Breast epithelium (tissue), 3 donors: ENCODE results near the gene YOD1.

ENCODE experiments used
- CTCF ChIP-seq, 3 donors: fragments of 450-650 bp; IDR thresholded peaks; one replicate each; pipeline ENCODE4 v1.5.1; 2016 to 2017; ENCODE audit warnings: antibody characterized with exemption in 3 of 3, mild to moderate bottlenecking in 3 of 3, moderate library complexity in 3 of 3
- POLR2A ChIP-seq: fragments of 450-650 bp; IDR thresholded peaks from one replicate; pipeline ENCODE4 v1.6.1; 2016; ENCODE audit warnings: antibody characterized with exemption, mild to moderate bottlenecking, moderate library complexity
- POLR2AphosphoS5 ChIP-seq, 3 donors: sonication (generic); formaldehyde crosslinking; IDR thresholded peaks; one replicate each; pipeline ENCODE4 v1.6.1; 2017; ENCODE audit warnings: antibody characterized with exemption in 3 of 3

GRCh38 chr1:207059881-207060280 lies 8.9 kb upstream of the YOD1 start:
- TF ChIP-seq CTCF (IDR thresholded peaks at IDR 0.05) (no peak), POLR2A (no peak), POLR2AphosphoS5 (IDR thresholded peaks at IDR 0.05) (no peak)
